Right lobe of liver (tissue), 6 donors: Measurements from ENCODE around the gene GPX5. TPM values are rescaled to one million over a fixed set of nuclear protein-coding genes. Genes with fewer than 3 reads are reported as not detected.

ENCODE experiments used
- ATAC-seq, 4 donors: fragments of 200-7000 bp; cut with Tn5 transposase; one replicate each; pipeline ENCODE4 v1.9.1; 2020; ENCODE audit warnings: mild to moderate bottlenecking in 4 of 4, moderate library complexity in 4 of 4
- DNase-seq, 3 donors: peaks; one replicate each; pipeline ENCODE4 v3.0.0-alpha.2; 2020
- H3K27ac ChIP-seq, 3 donors: fragments of 200-600 bp; one replicate each; pipeline ENCODE4 v1.8.0; 2022
- H3K27me3 ChIP-seq, 2 donors: fragments of 200-600 bp; one replicate each; pipeline ENCODE4 v1.8.0; 2022
- H3K36me3 ChIP-seq, 4 donors: fragments of 200-600 bp; sonication (generic) in 1 of 4; one replicate each; pipeline versions ENCODE4 v1.5.1 to v1.8.0; 2017 to 2022; ENCODE audit warnings: control low read depth in 1 of 4
- H3K4me1 ChIP-seq, 4 donors: fragments of 200-600 bp; sonication (generic) in 1 of 4; one replicate each; pipeline versions ENCODE4 v1.5.1 to v1.8.0; 2017 to 2022; ENCODE audit warnings: control low read depth in 1 of 4
- H3K4me3 ChIP-seq, 3 donors: fragments of 200-600 bp; one replicate each; pipeline ENCODE4 v1.8.0; 2022
- H3K9me3 ChIP-seq, 4 donors: fragments of 200-600 bp; sonication (generic) in 1 of 4; one replicate each; pipeline versions ENCODE4 v1.5.1 to v1.8.0; 2017 to 2022; ENCODE audit warnings: control low read depth in 1 of 4
- CTCF ChIP-seq, 4 donors: fragments of 200-600 bp in 3 of 4; fragments of 450-650 bp in 1 of 4; IDR thresholded peaks; one replicate each; pipeline versions ENCODE4 v1.5.1 to v1.8.0; 2016 to 2022; ENCODE audit warnings: antibody characterized with exemption in 4 of 4, mild to moderate bottlenecking in 2 of 4
- POLR2A ChIP-seq: fragments of 450-650 bp; IDR thresholded peaks from one replicate; pipeline ENCODE4 v1.6.1; 2017; ENCODE audit warnings: antibody characterized with exemption, mild to moderate bottlenecking
- WGBS: methylation state at CpG from one replicate; pipeline ENCODE4 v1.1.6; 2018; ENCODE audit warnings: low coverage, low lambda C conversion rate; ENCODE audit not compliant: insufficient coverage; ENCODE audit errors: missing lambda C conversion rate; 5-methylcytosine and 5-hydroxymethylcytosine counted together
- intact Hi-C, 2 donors: fragments of 100-400 bp; cut with DNase I; formaldehyde crosslinking; loops; one replicate each; pipeline versions ENCODE4 v1.11.2 to v1.14.1; 2022
- total RNA-seq, 6 experiments: library from RNA; depleted of rRNA in 2 of 6; stranded (reverse); fragments of >200 nt in 2 of 6; fragmentation: NEBNext Ultra II Directional in 3 of 6; extraction: Animal tissue kit (Norgen Biotek cat#: 25700) in 3 of 6; gene quantifications; one replicate each; pipeline versions ENCODE4 v1.1.0 to v1.2.4, GENCODE V29; 2016 to 2023
- donor health status: DM: no; HTN: yes; CAD: no.
- donor health status: DM: no; HTN: no; CAD: no.
- donor health status: DM: no; HTN: no; CAD: no.
- donor health status: DM: no; HTN: yes; CAD: no.
- donor health status: DM: no; HTN: yes; CAD: no.

Gene GPX5
- total RNA-seq, 6 experiments from 2014 or later, result not detected

GRCh38 chr6:28522594-28523240, 3.0 kb upstream of the GPX5 start:
- ATAC-seq (no peak), DNase-seq (no peak)
- H3K27me3 ChIP-seq, result no peaks in the 10 kb centered on the region
- no peaks in the 10 kb centered on the region for H3K4me1 ChIP-seq
- H3K27ac ChIP-seq, result no peak overlapping the region
- H3K9me3 ChIP-seq, result no peaks in the 10 kb centered on the region
- TF ChIP-seq POLR2A (no peak), CTCF (IDR thresholded peaks at IDR 0.05) (no peak)
- intact Hi-C loops, result no loop called here
- H3K36me3 ChIP-seq, result no peaks in the 10 kb centered on the region
- no peak overlapping the region for H3K4me3 ChIP-seq

GRCh38 chr6:28523241-28523622, 2.4 kb upstream of the GPX5 start:
- no peak for TF ChIP-seq CTCF (IDR thresholded peaks at IDR 0.05)
- TF ChIP-seq POLR2A, result no peak
- ATAC-seq (no peak), DNase-seq (no peak)
- H3K36me3 ChIP-seq, result no peaks in the 10 kb centered on the region
- intact Hi-C loops, result no loop called here
- WGBS, result 28% methylated on average over 3 of the region's 3 CpGs
- no peaks in the 10 kb centered on the region for H3K4me1 ChIP-seq
- no peak overlapping the region for H3K27ac ChIP-seq
- no peak overlapping the region for H3K4me3 ChIP-seq
- no peaks in the 10 kb centered on the region for H3K9me3 ChIP-seq
- no peaks in the 10 kb centered on the region for H3K27me3 ChIP-seq

DNA sequence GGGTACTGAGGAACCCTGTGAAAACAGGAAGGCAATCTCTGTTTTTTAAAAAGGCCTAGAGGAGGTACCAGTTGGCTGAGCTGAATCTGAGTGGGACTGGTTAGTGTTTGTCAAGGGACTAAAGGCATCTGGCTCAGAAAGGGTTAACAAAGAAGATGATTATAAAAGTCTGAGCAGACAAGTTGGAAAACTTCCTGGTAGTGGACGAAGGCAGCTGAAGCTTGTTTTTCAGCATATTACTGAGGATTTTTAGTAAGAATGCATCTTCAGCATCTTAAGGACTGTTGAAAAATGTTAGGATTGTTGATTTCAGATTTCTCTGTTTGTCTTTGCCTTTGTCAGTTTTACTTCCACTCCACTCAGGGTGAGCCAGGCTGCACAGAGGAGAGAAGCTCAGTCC, 5.1 kb downstream of the GPX5 start:
- no peaks in the 10 kb centered on the region for H3K36me3 ChIP-seq
- DNase-seq (no peak), ATAC-seq (no peak)
- intact Hi-C loops, result no loop called here
- H3K4me3 ChIP-seq, result no peak overlapping the region
- no peaks in the 10 kb centered on the region for H3K9me3 ChIP-seq
- WGBS, result 17% methylated on average over 1 of the region's 1 CpG
- no peaks in the 10 kb centered on the region for H3K27me3 ChIP-seq
- TF ChIP-seq POLR2A (no peak), CTCF (IDR thresholded peaks at IDR 0.05) (no peak)
- no peaks in the 10 kb centered on the region for H3K4me1 ChIP-seq
- H3K27ac ChIP-seq, result no peak overlapping the region

DNA sequence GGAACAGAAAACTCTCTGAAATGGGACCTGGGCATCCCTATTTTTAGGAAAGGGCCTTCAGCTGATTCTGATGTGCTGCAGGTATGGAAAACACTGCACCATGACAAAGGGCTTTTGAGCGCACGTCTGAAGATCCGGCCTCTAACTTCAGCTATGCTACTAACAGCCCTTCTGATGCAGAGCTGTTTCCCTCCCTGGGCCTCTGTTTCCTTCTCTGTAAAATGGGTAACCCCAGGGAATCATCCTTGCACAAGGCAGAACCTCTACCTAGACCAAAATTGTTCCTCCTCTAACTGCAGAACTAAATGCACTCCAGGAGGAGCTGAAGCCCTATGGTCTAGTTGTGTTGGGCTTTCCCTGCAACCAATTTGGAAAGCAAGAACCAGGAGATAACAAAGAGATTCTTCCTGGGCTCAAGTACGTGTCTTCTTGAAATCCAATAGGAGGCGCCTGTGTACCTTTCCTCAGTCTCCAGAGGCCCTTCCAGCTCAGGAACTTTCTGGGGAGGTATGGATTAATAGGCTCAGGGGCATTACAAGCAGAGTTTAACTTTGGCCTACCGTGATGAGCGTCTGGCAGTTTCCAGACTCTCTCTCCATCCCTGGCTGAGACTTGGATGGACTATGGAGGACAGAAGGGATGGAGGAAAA, 5.9 kb downstream of the GPX5 start:
- WGBS, result 59% methylated on average over 6 of the region's 7 CpGs
- DNase-seq, result no peak
- intact Hi-C loops, result no loop called here
- no peaks in the 10 kb centered on the region for H3K9me3 ChIP-seq
- H3K4me3 ChIP-seq, result no peak overlapping the region
- H3K4me1 ChIP-seq, result no peaks in the 10 kb centered on the region
- H3K27ac ChIP-seq, result no peak overlapping the region
- no peaks in the 10 kb centered on the region for H3K36me3 ChIP-seq
- no peak for TF ChIP-seq POLR2A
- TF ChIP-seq CTCF (IDR thresholded peaks at IDR 0.05), result peak in 3 of 4 donors; percentile 6 to 21 (median 12)
- no peaks in the 10 kb centered on the region for H3K27me3 ChIP-seq
- ATAC-seq, result peak in 2 of 4 donors; percentile 17 to 50
